ENCODE results near the gene MPP1.

MPP1 gene

DNA sequence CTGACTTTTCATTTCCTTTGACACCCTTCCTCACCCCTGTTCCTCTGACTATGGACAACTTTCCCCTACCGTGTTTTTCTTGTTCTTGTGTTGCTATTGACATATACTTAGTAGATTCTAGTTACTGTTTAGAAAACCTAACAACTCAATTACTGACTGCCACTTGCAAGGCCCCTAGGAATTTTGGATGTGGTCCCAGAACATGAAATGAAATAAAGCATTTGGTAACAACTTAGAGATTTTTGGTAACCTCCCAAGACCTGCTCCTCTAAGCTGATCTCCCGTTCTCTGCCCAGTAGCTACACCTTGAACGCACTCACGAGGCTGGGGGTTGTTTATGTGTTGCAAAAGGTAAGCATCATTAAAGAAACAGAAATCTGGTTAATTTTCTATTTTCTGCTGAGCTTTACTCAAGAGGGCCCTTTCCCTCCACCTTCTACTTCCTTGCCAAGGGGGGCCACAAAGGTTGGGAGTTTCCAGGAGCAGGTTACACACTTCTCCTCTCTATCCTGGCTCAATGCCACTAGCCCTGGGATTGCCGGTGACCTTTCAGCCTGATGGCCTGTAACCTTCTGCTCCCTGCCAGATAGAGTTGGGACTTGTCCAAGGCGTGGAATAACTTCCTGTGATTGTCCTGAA is 74.9 kb downstream of the MPP1 start:
- no peak for DNase-seq

DNA sequence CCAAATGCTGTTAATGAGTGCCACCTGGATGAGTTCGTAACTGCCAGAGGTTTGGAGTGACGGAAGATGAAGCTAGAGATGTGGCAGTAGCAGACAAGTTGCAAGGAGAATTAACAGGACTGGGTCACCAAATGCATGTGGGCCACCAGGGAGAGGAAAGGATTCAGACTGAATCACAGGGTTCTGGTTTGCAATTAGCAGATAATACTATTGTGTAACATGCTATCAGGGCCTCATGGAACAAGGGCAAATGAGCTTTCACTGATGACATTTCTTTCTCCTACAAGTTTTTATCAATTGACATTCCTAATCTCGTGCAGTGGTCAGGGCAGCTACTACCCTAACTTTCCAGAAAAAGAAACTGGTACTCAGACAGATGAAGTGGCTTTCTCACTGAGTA is 75.8 kb downstream of the MPP1 start:
- DNase-seq, result no peak

Data from inflammatory macrophage (primary cell).